Gastroesophageal sphincter (tissue), 3 donors: ENCODE measurements around the gene PLXNB1.

Source experiments
- CTCF ChIP-seq, 4 experiments: fragments of 200-600 bp in 2 of 4; fragments of 450-650 bp in 2 of 4; sonication (generic) in 1 of 4; IDR thresholded peaks; one replicate each; pipeline ENCODE4 v1.5.1; 2017 to 2019; ENCODE audit warnings: antibody characterized with exemption in 4 of 4, mild to moderate bottlenecking in 2 of 4, moderate library complexity in 2 of 4
- EP300 ChIP-seq: sonication (generic); formaldehyde crosslinking; IDR thresholded peaks from one replicate; pipeline ENCODE4 v1.6.1; 2017; ENCODE audit warnings: antibody characterized with exemption, mild to moderate bottlenecking
- POLR2A ChIP-seq, 2 donors: fragments of 450-650 bp; IDR thresholded peaks; one replicate each; pipeline ENCODE4 v1.6.1; 2017; ENCODE audit warnings: antibody characterized with exemption in 2 of 2, mild to moderate bottlenecking in 2 of 2, moderate library complexity in 1 of 2
- POLR2AphosphoS5 ChIP-seq: sonication (generic); formaldehyde crosslinking; IDR thresholded peaks from one replicate; pipeline ENCODE4 v1.6.1; 2017; ENCODE audit warnings: antibody characterized with exemption

DNA sequence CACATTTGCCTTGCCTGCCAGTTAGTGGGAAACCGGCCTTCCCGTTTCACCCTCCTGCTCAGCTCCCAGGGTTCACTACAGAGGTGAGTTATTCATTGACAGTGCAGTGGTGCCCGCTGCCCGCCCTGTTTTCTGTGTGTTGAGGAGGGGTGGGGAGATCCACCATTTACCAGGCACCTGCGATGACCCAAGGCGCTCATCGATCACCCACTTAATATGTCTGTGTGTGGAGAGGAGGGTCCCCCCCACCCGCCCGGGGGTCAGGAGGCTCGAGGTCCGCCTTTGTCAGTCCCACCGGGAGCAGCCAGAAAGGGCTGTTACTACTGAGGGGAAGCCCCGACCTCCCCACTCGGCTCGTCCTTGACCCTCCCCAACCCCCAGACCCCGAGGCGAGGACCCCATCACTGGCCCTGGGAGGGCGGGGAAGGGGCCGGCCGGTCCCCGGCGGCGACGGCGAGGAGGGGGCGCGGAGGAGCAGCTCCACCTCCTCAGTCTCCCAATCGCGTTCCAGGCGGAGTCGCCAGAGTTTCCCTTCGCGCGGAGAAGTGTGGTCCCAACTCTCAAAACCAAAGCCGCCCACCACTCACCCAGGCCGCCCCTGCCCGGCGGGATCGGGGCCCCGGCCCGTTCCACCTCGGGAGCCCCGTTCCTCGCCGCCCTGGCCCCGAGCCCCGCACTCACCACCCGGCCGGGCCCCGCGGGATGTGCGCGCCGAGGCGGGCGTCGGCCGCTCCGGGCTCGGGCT lies 1.1 kb downstream of the PLXNB1 start:
- TF ChIP-seq POLR2AphosphoS5 = peak; percentile 78
- TF ChIP-seq EP300 = no peak
- no peak for TF ChIP-seq CTCF (IDR thresholded peaks at IDR 0.05)
- TF ChIP-seq POLR2A (IDR thresholded peaks at IDR 0.05) = peak; percentile 74 to 92
